GM12875 (cell line): ENCODE measurements around the gene MT4.
A peak's percentile ranks its signal among the peaks of the same experiment; 100 is the strongest.

ENCODE experiments used
- H3K4me3 ChIP-seq: one replicate; pipeline ENCODE4 v1.5.1; 2011; ENCODE audit warnings: low read depth, low read length, control low read depth
- TF ChIP-seq, protein P1 (sequence below): IDR thresholded peaks from 2 replicates; pipeline ENCODE4 v1.5.1; 2011; ENCODE audit warnings: low read depth, mild to moderate bottlenecking, control low read depth, inconsistent platforms, low read length, moderate library complexity, borderline replicate concordance; ENCODE audit not compliant: insufficient read depth

The MT4 gene

GRCh38 chr16:56564793-56565477 lies at the start of gene MT4:
Gene MT4 (plus strand): TSS chr16:56565073. CDS start chr16:56565129, 56 bp downstream.
- H3K4me3 ChIP-seq: no peak within 1 kb of the TSS
- TF ChIP-seq, protein P1, sequence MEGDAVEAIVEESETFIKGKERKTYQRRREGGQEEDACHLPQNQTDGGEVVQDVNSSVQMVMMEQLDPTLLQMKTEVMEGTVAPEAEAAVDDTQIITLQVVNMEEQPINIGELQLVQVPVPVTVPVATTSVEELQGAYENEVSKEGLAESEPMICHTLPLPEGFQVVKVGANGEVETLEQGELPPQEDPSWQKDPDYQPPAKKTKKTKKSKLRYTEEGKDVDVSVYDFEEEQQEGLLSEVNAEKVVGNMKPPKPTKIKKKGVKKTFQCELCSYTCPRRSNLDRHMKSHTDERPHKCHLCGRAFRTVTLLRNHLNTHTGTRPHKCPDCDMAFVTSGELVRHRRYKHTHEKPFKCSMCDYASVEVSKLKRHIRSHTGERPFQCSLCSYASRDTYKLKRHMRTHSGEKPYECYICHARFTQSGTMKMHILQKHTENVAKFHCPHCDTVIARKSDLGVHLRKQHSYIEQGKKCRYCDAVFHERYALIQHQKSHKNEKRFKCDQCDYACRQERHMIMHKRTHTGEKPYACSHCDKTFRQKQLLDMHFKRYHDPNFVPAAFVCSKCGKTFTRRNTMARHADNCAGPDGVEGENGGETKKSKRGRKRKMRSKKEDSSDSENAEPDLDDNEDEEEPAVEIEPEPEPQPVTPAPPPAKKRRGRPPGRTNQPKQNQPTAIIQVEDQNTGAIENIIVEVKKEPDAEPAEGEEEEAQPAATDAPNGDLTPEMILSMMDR: no peak

- TF ChIP-seq, protein P1: no peak
Observed at GRCh38 chr16:56515665-56516064, 49.2 kb upstream of the MT4 start.

GRCh38 chr16:56517206-56517605 lies 47.7 kb upstream of the MT4 start:
- TF ChIP-seq, protein P1: no peak
- H3K4me3 ChIP-seq: no peak overlapping the region

More at GRCh38 chr16:56515665-56516064, 49.2 kb upstream of the MT4 start:
- no peak overlapping the region for H3K4me3 ChIP-seq

DNA sequence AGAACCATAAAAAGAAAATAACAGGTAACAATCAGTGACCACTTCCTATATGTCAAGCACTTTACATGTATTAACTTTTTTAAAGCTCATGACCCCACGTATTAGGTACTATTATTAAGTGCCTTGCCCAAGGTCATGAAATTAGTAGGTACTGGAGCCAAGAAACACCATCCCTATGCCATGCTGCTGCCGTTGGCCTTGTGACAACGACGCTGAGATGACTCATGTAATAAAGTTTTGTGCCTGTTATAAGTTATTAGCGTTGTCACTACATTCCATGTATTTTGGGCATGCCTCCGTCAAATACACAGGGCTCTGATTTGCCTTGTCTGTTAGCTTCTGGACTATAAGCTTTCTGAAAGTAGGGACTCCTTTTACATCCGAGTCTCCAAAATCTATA lies 46.4 kb upstream of the MT4 start:
- TF ChIP-seq, protein P1: no peak
- no peak overlapping the region for H3K4me3 ChIP-seq

GRCh38 chr16:56519459-56520250 lies 45.2 kb upstream of the MT4 start, which contains the start of gene BBS2:
Gene BBS2 (minus strand): TSS chr16:56520024. CDS start chr16:56519862, 162 bp downstream.
- TF ChIP-seq, protein P1: no peak
- peak within 1 kb of the TSS; percentile 62 for H3K4me3 ChIP-seq

GRCh38 chr16:56520251-56520577 lies 44.7 kb upstream of the MT4 start:
- TF ChIP-seq, protein P1: no peak
- H3K4me3 ChIP-seq: peak overlapping the region; percentile 62
